Right lobe of liver (tissue), 4 donors: Measurements from ENCODE around the gene SCARF1.

Source experiments
- POLR2A ChIP-seq: fragments of 450-650 bp; IDR thresholded peaks from one replicate; pipeline ENCODE4 v1.6.1; 2017; ENCODE audit warnings: antibody characterized with exemption, mild to moderate bottlenecking
- TF ChIP-seq, protein P1 (sequence below), 4 donors: fragments of 200-600 bp in 3 of 4; fragments of 450-650 bp in 1 of 4; IDR thresholded peaks; one replicate each; pipeline versions ENCODE4 v1.5.1 to v1.8.0; 2016 to 2022; ENCODE audit warnings: antibody characterized with exemption in 4 of 4, mild to moderate bottlenecking in 2 of 4
- donor health status: DM: no; HTN: no; CAD: no.
- donor health status: DM: no; HTN: no; CAD: no.
- donor health status: DM: no; HTN: yes; CAD: no.

DNA sequence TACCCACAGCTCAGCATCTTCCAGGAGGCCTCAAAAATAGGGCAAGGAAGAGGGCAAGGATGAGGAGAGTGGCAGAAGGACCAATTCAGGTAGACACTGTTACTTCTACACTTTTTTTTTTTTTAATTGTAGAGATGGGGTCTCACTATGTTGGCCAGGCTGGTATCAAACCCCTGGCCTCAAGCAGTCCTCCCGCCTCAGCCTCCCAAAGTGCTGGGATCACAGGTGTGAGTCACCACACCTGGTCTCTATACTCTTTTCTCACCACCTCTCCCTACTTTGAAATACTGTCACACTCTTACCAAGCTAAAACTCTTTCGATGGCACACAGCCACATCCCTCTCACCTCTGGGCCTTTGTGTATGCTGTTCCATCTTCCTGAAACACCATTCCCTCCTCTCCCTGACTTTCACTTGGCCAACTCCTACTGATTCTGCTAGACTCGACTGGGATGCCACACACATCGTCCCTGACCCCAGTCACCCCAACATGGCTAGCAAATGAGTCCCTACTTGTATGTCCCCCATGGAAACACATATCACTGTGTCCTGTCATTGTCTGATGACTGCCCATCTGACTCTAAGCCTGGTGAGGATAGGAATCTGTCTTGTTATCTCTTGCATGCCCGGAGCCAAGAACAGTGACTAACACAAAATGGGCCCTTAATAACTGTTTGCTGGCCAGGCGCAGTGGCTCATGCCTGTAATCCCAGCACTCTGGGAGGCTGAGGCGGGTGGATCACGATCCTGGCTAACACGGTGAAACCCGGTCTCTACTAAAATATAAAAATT, 9.7 kb downstream of the SCARF1 start:
- TF ChIP-seq, protein P1, sequence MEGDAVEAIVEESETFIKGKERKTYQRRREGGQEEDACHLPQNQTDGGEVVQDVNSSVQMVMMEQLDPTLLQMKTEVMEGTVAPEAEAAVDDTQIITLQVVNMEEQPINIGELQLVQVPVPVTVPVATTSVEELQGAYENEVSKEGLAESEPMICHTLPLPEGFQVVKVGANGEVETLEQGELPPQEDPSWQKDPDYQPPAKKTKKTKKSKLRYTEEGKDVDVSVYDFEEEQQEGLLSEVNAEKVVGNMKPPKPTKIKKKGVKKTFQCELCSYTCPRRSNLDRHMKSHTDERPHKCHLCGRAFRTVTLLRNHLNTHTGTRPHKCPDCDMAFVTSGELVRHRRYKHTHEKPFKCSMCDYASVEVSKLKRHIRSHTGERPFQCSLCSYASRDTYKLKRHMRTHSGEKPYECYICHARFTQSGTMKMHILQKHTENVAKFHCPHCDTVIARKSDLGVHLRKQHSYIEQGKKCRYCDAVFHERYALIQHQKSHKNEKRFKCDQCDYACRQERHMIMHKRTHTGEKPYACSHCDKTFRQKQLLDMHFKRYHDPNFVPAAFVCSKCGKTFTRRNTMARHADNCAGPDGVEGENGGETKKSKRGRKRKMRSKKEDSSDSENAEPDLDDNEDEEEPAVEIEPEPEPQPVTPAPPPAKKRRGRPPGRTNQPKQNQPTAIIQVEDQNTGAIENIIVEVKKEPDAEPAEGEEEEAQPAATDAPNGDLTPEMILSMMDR (IDR thresholded peaks at IDR 0.05), result no peak
- no peak for TF ChIP-seq POLR2A
